T-helper 2 cell treated with Interferon-gamma antibody and Interleukin-4, amounts not matched to agents 5 μg/mL and 100 μg/mL, for 36 hours (primary cell): ENCODE measurements around the gene CCDC13.
A peak's percentile ranks its signal among the peaks of the same experiment; 100 is the strongest.

Experiments used
- DNase-seq: peaks from one replicate; pipeline ENCODE4 v3.0.0; 2021; ENCODE audit warnings: low spot score
- H3K27ac Mint-ChIP-seq: one replicate; pipeline ENCODE4 v1.8.0; 2021; ENCODE audit warnings: mild to moderate bottlenecking, mixed read lengths
- H3K27me3 Mint-ChIP-seq: one replicate; pipeline ENCODE4 v1.8.0; 2021; ENCODE audit warnings: low read depth, mixed read lengths
- H3K36me3 Mint-ChIP-seq: one replicate; pipeline ENCODE4 v1.8.0; 2021; ENCODE audit warnings: low read depth, mixed read lengths
- H3K4me1 Mint-ChIP-seq: one replicate; pipeline ENCODE4 v1.8.0; 2021; ENCODE audit warnings: low read depth, mixed read lengths
- H3K4me3 Mint-ChIP-seq: one replicate; pipeline ENCODE4 v1.8.0; 2022; ENCODE audit warnings: mild to moderate bottlenecking, moderate library complexity, mixed read lengths
- H3K9me3 Mint-ChIP-seq: one replicate; pipeline ENCODE4 v1.8.0; 2021; ENCODE audit warnings: mixed read lengths

The CCDC13 gene

GRCh38 chr3:42752961-42753360 is 20.1 kb downstream of the CCDC13 start:
- Mint-ChIP-seq H3K4me1 (peaks cover 10% of the 10 kb centered on the region), H3K9me3 (no peaks in the 10 kb centered on the region), H3K36me3 (no peaks in the 10 kb centered on the region), H3K27ac (no peak overlapping the region), H3K4me3 (no peak overlapping the region), H3K27me3 (peaks cover 11% of the 10 kb centered on the region)
- DNase-seq, result no peak

GRCh38 chr3:42752441-42752840 is 20.6 kb downstream of the CCDC13 start:
- no peak overlapping the region for H3K4me3 Mint-ChIP-seq
- no peak for DNase-seq
- H3K9me3 Mint-ChIP-seq, result no peaks in the 10 kb centered on the region
- H3K27ac Mint-ChIP-seq, result no peak overlapping the region
- no peaks in the 10 kb centered on the region for H3K36me3 Mint-ChIP-seq
- H3K4me1 Mint-ChIP-seq, result peaks cover 15% of the 10 kb centered on the region
- H3K27me3 Mint-ChIP-seq, result peaks cover 9% of the 10 kb centered on the region

GRCh38 chr3:42751609-42752008 is 21.4 kb downstream of the CCDC13 start:
- Mint-ChIP-seq H3K27ac (no peak overlapping the region), H3K36me3 (no peaks in the 10 kb centered on the region), H3K4me1 (peaks cover 20% of the 10 kb centered on the region), H3K27me3 (peaks cover 8% of the 10 kb centered on the region), H3K9me3 (no peaks in the 10 kb centered on the region), H3K4me3 (no peak overlapping the region)
- no peak for DNase-seq

GRCh38 chr3:42750834-42751233 is 22.2 kb downstream of the CCDC13 start:
- Mint-ChIP-seq H3K36me3 (no peaks in the 10 kb centered on the region), H3K27me3 (peaks cover 8% of the 10 kb centered on the region), H3K9me3 (no peaks in the 10 kb centered on the region), H3K4me3 (no peak overlapping the region), H3K27ac (no peak overlapping the region), H3K4me1 (peaks cover 21% of the 10 kb centered on the region)
- no peak for DNase-seq

- no peak overlapping the region for H3K4me3 Mint-ChIP-seq
- H3K4me1 Mint-ChIP-seq, result peaks cover 21% of the 10 kb centered on the region
- no peaks in the 10 kb centered on the region for H3K9me3 Mint-ChIP-seq
- no peak for DNase-seq
- H3K36me3 Mint-ChIP-seq, result no peaks in the 10 kb centered on the region
- H3K27ac Mint-ChIP-seq, result no peak overlapping the region
- peaks cover 5% of the 10 kb centered on the region for H3K27me3 Mint-ChIP-seq
These were observed 23.3 kb downstream of the CCDC13 start for GRCh38 chr3:42749753-42750231.

- no peaks in the 10 kb centered on the region for H3K9me3 Mint-ChIP-seq
- peaks cover 3% of the 10 kb centered on the region for H3K27me3 Mint-ChIP-seq
- H3K27ac Mint-ChIP-seq, result peak overlapping the region; percentile 55
- H3K36me3 Mint-ChIP-seq, result no peaks in the 10 kb centered on the region
- peak overlapping the region; percentile 24 for H3K4me3 Mint-ChIP-seq
- peaks cover 23% of the 10 kb centered on the region for H3K4me1 Mint-ChIP-seq
- no peak for DNase-seq
These were observed 23.9 kb downstream of the CCDC13 start for GRCh38 chr3:42749025-42749752.

- Mint-ChIP-seq H3K27me3 (no peaks in the 10 kb centered on the region), H3K9me3 (no peaks in the 10 kb centered on the region), H3K27ac (peak overlapping the region; percentile 75), H3K4me3 (peak overlapping the region; percentile 34), H3K4me1 (peaks cover 25% of the 10 kb centered on the region), H3K36me3 (no peaks in the 10 kb centered on the region)
- DNase-seq, result no peak
These were observed 25.5 kb downstream of the CCDC13 start for GRCh38 chr3:42747581-42747980.

- H3K9me3 Mint-ChIP-seq, result no peaks in the 10 kb centered on the region
- H3K27ac Mint-ChIP-seq, result no peak overlapping the region
- H3K27me3 Mint-ChIP-seq, result no peaks in the 10 kb centered on the region
- peaks cover 25% of the 10 kb centered on the region for H3K4me1 Mint-ChIP-seq
- H3K4me3 Mint-ChIP-seq, result peak overlapping the region; percentile 34
- no peaks in the 10 kb centered on the region for H3K36me3 Mint-ChIP-seq
- no peak for DNase-seq
These were observed 26.3 kb downstream of the CCDC13 start for GRCh38 chr3:42746455-42747450.

GRCh38 chr3:42745776-42746454 is 27.1 kb downstream of the CCDC13 start:
- no peaks in the 10 kb centered on the region for H3K27me3 Mint-ChIP-seq
- peaks cover 25% of the 10 kb centered on the region for H3K4me1 Mint-ChIP-seq
- no peak overlapping the region for H3K27ac Mint-ChIP-seq
- H3K36me3 Mint-ChIP-seq, result no peaks in the 10 kb centered on the region
- no peaks in the 10 kb centered on the region for H3K9me3 Mint-ChIP-seq
- H3K4me3 Mint-ChIP-seq, result no peak overlapping the region
- DNase-seq, result no peak

GRCh38 chr3:42745291-42745745 is 27.7 kb downstream of the CCDC13 start:
- H3K27me3 Mint-ChIP-seq, result no peaks in the 10 kb centered on the region
- no peak for DNase-seq

GRCh38 chr3:42743204-42743995 is 29.7 kb downstream of the CCDC13 start:
- no peak overlapping the region for H3K27ac Mint-ChIP-seq

More at GRCh38 chr3:42745291-42745745, 27.7 kb downstream of the CCDC13 start:
- Mint-ChIP-seq H3K4me1 (peaks cover 25% of the 10 kb centered on the region), H3K4me3 (no peak overlapping the region), H3K27ac (no peak overlapping the region), H3K36me3 (no peaks in the 10 kb centered on the region), H3K9me3 (no peaks in the 10 kb centered on the region)

GRCh38 chr3:42742688-42743087 is 30.4 kb downstream of the CCDC13 start:
- H3K27me3 Mint-ChIP-seq, result no peaks in the 10 kb centered on the region
- peaks cover 12% of the 10 kb centered on the region for H3K4me1 Mint-ChIP-seq
- no peak for DNase-seq
- no peaks in the 10 kb centered on the region for H3K36me3 Mint-ChIP-seq
- no peaks in the 10 kb centered on the region for H3K9me3 Mint-ChIP-seq
- H3K4me3 Mint-ChIP-seq, result no peak overlapping the region
- no peak overlapping the region for H3K27ac Mint-ChIP-seq

More at GRCh38 chr3:42743204-42743995, 29.7 kb downstream of the CCDC13 start:
- no peaks in the 10 kb centered on the region for H3K27me3 Mint-ChIP-seq
- no peak for DNase-seq
- H3K9me3 Mint-ChIP-seq, result no peaks in the 10 kb centered on the region
- H3K36me3 Mint-ChIP-seq, result no peaks in the 10 kb centered on the region
- no peak overlapping the region for H3K4me3 Mint-ChIP-seq
- peaks cover 19% of the 10 kb centered on the region for H3K4me1 Mint-ChIP-seq

- no peaks in the 10 kb centered on the region for H3K9me3 Mint-ChIP-seq
- no peaks in the 10 kb centered on the region for H3K36me3 Mint-ChIP-seq
- no peak for DNase-seq
- no peaks in the 10 kb centered on the region for H3K27me3 Mint-ChIP-seq
- H3K4me3 Mint-ChIP-seq, result no peak overlapping the region
- H3K27ac Mint-ChIP-seq, result no peak overlapping the region
- peaks cover 8% of the 10 kb centered on the region for H3K4me1 Mint-ChIP-seq
These were observed 30.8 kb downstream of the CCDC13 start for GRCh38 chr3:42742259-42742658.
